Neuronal stem cell (in vitro differentiated cells): ENCODE data around the gene CDK12.

Experiments used
- DNase-seq: peaks from one replicate; pipeline ENCODE4 v3.0.0-alpha.2; 2013; ENCODE audit warnings: low spot score
- H2AFZ ChIP-seq: one replicate; pipeline ENCODE4 v1.6.1; 2013; ENCODE audit warnings: mild to moderate bottlenecking, low read length, inconsistent platforms
- H2AK5ac ChIP-seq: 2 replicates; pipeline ENCODE4 v1.6.1; 2013; ENCODE audit warnings: low read depth, mild to moderate bottlenecking, inconsistent platforms, low read length, moderate library complexity, mixed read lengths
- H2BK120ac ChIP-seq: 2 replicates; pipeline ENCODE4 v1.6.1; 2013; ENCODE audit warnings: low read depth, mild to moderate bottlenecking, inconsistent platforms, low read length, moderate library complexity, mixed read lengths
- H2BK12ac ChIP-seq: one replicate; pipeline ENCODE4 v1.6.1; 2013; ENCODE audit warnings: low read length, inconsistent platforms
- H2BK15ac ChIP-seq: 2 replicates; pipeline ENCODE4 v1.6.1; 2013; ENCODE audit warnings: mild to moderate bottlenecking, low read length, inconsistent platforms, mixed read lengths
- H2BK5ac ChIP-seq: one replicate; pipeline ENCODE4 v1.6.1; 2013; ENCODE audit warnings: inconsistent platforms, mild to moderate bottlenecking, low read length, moderate library complexity
- H3K14ac ChIP-seq: one replicate; pipeline ENCODE4 v1.6.1; 2013; ENCODE audit warnings: low read length, inconsistent platforms
- H3K18ac ChIP-seq: 2 replicates; pipeline ENCODE4 v1.6.1; 2013; ENCODE audit warnings: low read length, inconsistent platforms
- H3K23ac ChIP-seq: 2 replicates; pipeline ENCODE4 v1.6.1; 2013; ENCODE audit warnings: low read depth, mild to moderate bottlenecking, mixed read lengths, low read length, inconsistent platforms; ENCODE audit not compliant: poor library complexity
- H3K27ac ChIP-seq: replicated peaks from 3 replicates; pipeline ENCODE4 v1.5.1; 2013; ENCODE audit warnings: low read length, inconsistent platforms
- H3K27me3 ChIP-seq, 3 experiments: 2 replicates each; pipeline ENCODE4 v1.6.1; 2013; ENCODE audit warnings: low read length in 3 of 3, mild to moderate bottlenecking in 2 of 3, inconsistent platforms in 1 of 3, low read depth in 1 of 3, mixed read lengths in 1 of 3, moderate library complexity in 1 of 3; ENCODE audit not compliant: control insufficient read depth in 3 of 3, insufficient read depth in 3 of 3
- H3K36me3 ChIP-seq, 2 donors: replicated peaks in 1 of 2; 2 replicates each; pipeline ENCODE4 v1.6.1; 2013; ENCODE audit warnings: low read length in 2 of 2; ENCODE audit not compliant: control insufficient read depth in 2 of 2, insufficient read depth in 2 of 2
- H3K4ac ChIP-seq: 2 replicates; pipeline ENCODE4 v1.6.1; 2013; ENCODE audit warnings: inconsistent platforms, mild to moderate bottlenecking, low read length, moderate library complexity
- H3K4me1 ChIP-seq, 2 donors: 1 replicate in 1 of 2; 2 replicates in 1 of 2; pipeline ENCODE4 v1.6.1; 2013; ENCODE audit warnings: low read length in 2 of 2, low read depth in 1 of 2; ENCODE audit not compliant: control insufficient read depth in 2 of 2, insufficient read depth in 1 of 2
- H3K4me2 ChIP-seq: one replicate; pipeline ENCODE4 v1.6.1; 2013; ENCODE audit warnings: mild to moderate bottlenecking, low read length, inconsistent platforms; ENCODE audit not compliant: insufficient read depth, poor library complexity, severe bottlenecking
- H3K4me3 ChIP-seq, 2 donors: 2 replicates each; pipeline ENCODE4 v1.5.1; 2013; ENCODE audit warnings: low read length in 2 of 2, mild to moderate bottlenecking in 2 of 2, inconsistent platforms in 1 of 2, moderate library complexity in 1 of 2
- H3K79me1 ChIP-seq: one replicate; pipeline ENCODE4 v1.6.1; 2013; ENCODE audit warnings: low read depth, mild to moderate bottlenecking, inconsistent platforms, low read length, moderate library complexity
- H3K9ac ChIP-seq: one replicate; pipeline ENCODE4 v1.6.1; 2013; ENCODE audit warnings: mild to moderate bottlenecking, low read depth, low read length, inconsistent platforms; ENCODE audit not compliant: poor library complexity
- H3K9me3 ChIP-seq, 2 donors: replicated peaks in 1 of 2; 2 replicates each; pipeline versions ENCODE3 to v1.6.1; 2013; ENCODE audit warnings: low read length in 2 of 2, mild to moderate bottlenecking in 2 of 2, inconsistent platforms in 1 of 2, low read depth in 1 of 2, mixed read lengths in 1 of 2, moderate library complexity in 1 of 2; ENCODE audit not compliant: control insufficient read depth in 2 of 2, insufficient read depth in 1 of 2
- H4K8ac ChIP-seq: one replicate; pipeline ENCODE4 v1.6.1; 2013; ENCODE audit warnings: low read depth, mild to moderate bottlenecking, inconsistent platforms, low read length, moderate library complexity
- H4K91ac ChIP-seq: one replicate; pipeline ENCODE4 v1.6.1; 2013; ENCODE audit warnings: low read length, low read depth, mild to moderate bottlenecking, inconsistent platforms; ENCODE audit not compliant: poor library complexity
- WGBS, 2 donors: extraction: QIAGEN DNeasy Blood & Tissue Kit; methylation state at CpG; one replicate each; pipeline ENCODE4 v1.1.7; 2013; ENCODE audit warnings: missing lambda C conversion rate in 2 of 2, mixed read lengths in 1 of 2; ENCODE audit not compliant: insufficient read length in 2 of 2, insufficient replicate concordance in 1 of 2; ENCODE audit errors: extremely low coverage in 2 of 2; 5-methylcytosine and 5-hydroxymethylcytosine counted together

Gene CDK12

DNA sequence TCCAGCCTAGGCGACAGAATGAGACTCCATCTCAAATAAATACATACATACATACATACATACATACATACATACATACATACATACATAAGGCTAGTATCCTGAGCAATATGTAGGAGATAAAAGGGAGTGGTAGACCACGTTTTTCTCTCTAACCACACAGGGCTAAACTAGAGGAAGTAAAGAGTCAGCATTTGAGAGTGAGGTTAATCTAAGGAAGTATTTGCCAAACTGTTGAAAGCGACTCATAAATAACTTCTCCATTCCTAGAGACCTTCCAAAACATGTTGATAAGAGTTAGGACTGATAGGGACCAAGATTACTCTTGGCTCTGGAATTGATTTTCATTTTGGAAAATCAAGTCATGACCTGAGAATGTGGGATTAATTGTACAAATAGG is 77.6 kb downstream of the CDK12 start:
- Histone ChIP-seq H2BK5ac (no peak overlapping the region), H3K27ac (no peak overlapping the region), H3K9me3 (no peaks in the 10 kb centered on the region), H3K14ac (no peak overlapping the region), H3K4me1 (no peaks in the 10 kb centered on the region), H4K91ac (no peak overlapping the region), H3K4ac (no peak overlapping the region), H2BK12ac (no peak overlapping the region), H3K4me2 (no peak overlapping the region), H3K23ac (no peak overlapping the region), H2BK15ac (no peak overlapping the region), H3K4me3 (no peak overlapping the region), H2AK5ac (no peak overlapping the region), H2BK120ac (no peak overlapping the region), H3K79me1 (no peaks in the 10 kb centered on the region), H3K27me3 (no peaks in the 10 kb centered on the region), H3K36me3 (peaks cover 0 to 5% of the 10 kb centered on the region in 2 donors), H4K8ac (no peak overlapping the region), H3K18ac (no peak overlapping the region), H2AFZ (no peak overlapping the region), H3K9ac (no peak overlapping the region)
- no CpG with 5 or more reads among the region's 3 CpGs for WGBS, 2 donors
- no peak for DNase-seq

DNA sequence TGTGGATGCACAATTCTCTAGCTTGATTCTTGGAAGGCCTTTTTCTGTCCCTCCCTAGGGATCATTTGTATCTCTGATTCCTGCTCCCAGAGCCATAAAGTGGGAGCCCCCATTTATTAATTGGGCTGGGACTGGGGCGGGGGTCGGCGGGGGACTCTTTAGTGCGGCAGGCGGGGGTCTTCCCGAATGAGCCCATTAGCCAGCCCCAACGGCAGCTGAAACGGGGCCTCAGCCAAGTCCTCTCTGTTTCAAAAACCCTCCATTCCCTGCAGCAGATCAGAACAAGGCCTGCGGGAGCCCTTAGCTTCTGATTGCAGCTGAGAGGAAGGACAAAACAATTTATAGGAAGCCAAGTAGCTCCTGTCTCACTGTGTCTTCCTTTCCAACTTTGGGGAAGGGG is 79.3 kb downstream of the CDK12 start:
- no peak overlapping the region for H3K9ac ChIP-seq
- no CpG with 5 or more reads among the region's 9 CpGs for WGBS, 2 donors
- no peak overlapping the region for H3K4me2 ChIP-seq
- DNase-seq: no peak
- no peaks in the 10 kb centered on the region for H3K4me1 ChIP-seq
- no peaks in the 10 kb centered on the region for H3K79me1 ChIP-seq
- no peak overlapping the region for H2BK15ac ChIP-seq
- no peak overlapping the region for H3K27ac ChIP-seq
- H2BK5ac ChIP-seq: no peak overlapping the region
- H3K23ac ChIP-seq: no peak overlapping the region
- no peak overlapping the region for H3K4ac ChIP-seq
- no peaks in the 10 kb centered on the region for H3K9me3 ChIP-seq
- H3K4me3 ChIP-seq: no peak overlapping the region
- H2AK5ac ChIP-seq: no peak overlapping the region
- H3K27me3 ChIP-seq: no peaks in the 10 kb centered on the region
- no peak overlapping the region for H2BK120ac ChIP-seq
- H2BK12ac ChIP-seq: no peak overlapping the region
- no peak overlapping the region for H2AFZ ChIP-seq
- no peak overlapping the region for H3K14ac ChIP-seq
- H3K18ac ChIP-seq: no peak overlapping the region
- peaks cover 3 to 11% of the 10 kb centered on the region in 2 donors for H3K36me3 ChIP-seq
- H4K8ac ChIP-seq: no peak overlapping the region
- H4K91ac ChIP-seq: no peak overlapping the region

DNA sequence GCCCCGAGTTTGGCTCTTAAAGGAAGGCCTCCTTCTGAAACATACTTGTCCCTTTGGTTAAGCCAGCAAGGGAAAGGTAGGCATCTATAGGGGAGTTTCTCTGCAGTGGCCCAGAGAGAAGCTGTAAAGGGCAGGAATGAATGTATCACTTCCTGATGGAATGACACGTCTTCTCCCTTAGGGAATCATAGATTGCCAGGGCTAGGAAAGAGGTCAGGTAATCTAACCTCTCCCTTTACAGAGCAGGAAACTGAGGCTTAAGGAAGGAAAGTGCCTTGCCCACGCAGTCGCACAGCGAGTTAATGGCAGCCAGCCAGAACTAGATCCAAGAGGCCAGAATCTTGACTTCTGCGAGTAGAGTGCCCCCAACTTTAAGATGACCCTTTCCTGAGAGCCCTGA is 80.4 kb downstream of the CDK12 start:
- no peak overlapping the region for H2BK120ac ChIP-seq
- no peak overlapping the region for H4K91ac ChIP-seq
- H2AFZ ChIP-seq: no peak overlapping the region
- H2AK5ac ChIP-seq: no peak overlapping the region
- H3K36me3 ChIP-seq: peaks cover 5 to 14% of the 10 kb centered on the region in 2 donors
- H3K79me1 ChIP-seq: no peaks in the 10 kb centered on the region
- H3K4ac ChIP-seq: no peak overlapping the region
- no peak overlapping the region for H3K4me2 ChIP-seq
- no peak overlapping the region for H3K14ac ChIP-seq
- H3K18ac ChIP-seq: no peak overlapping the region
- whole genome bisulfite sequencing, 2 donors: no CpG with 5 or more reads among the region's 6 CpGs
- no peaks in the 10 kb centered on the region for H3K4me1 ChIP-seq
- no peak overlapping the region for H2BK15ac ChIP-seq
- H3K9ac ChIP-seq: no peak overlapping the region
- no peak overlapping the region for H2BK5ac ChIP-seq
- no peak for DNase-seq
- H3K27ac ChIP-seq: no peak overlapping the region
- H4K8ac ChIP-seq: no peak overlapping the region
- H3K9me3 ChIP-seq: no peaks in the 10 kb centered on the region
- no peak overlapping the region for H3K23ac ChIP-seq
- H3K27me3 ChIP-seq: no peaks in the 10 kb centered on the region
- no peak overlapping the region for H2BK12ac ChIP-seq
- H3K4me3 ChIP-seq: no peak overlapping the region

DNA sequence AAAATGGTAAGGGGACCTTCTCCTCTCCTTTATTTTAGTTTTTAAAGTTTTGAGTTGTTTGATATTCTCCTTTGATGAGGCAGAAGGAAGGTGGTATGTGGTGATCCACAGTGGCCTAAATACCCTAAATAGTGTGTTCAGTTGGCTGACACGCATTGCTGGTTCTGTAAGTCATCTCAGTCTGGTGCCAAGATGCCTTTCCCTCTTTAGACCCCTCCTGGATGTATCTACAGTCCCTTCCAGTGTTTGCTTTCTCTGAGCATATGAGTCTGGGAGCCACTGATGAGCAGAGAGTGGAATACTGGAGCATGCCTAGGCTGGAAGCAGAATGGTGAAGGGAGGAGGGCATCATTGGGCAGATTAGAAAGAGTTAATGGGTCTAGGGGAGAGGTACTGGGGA is 81.9 kb downstream of the CDK12 start:
- H3K36me3 ChIP-seq: peaks cover 8 to 24% of the 10 kb centered on the region in 2 donors
- H3K18ac ChIP-seq: no peak overlapping the region
- no peak overlapping the region for H2AK5ac ChIP-seq
- no CpG with 5 or more reads among the region's 1 CpG for WGBS, 2 donors
- H4K8ac ChIP-seq: no peak overlapping the region
- DNase-seq: no peak
- H3K4me2 ChIP-seq: no peak overlapping the region
- H3K23ac ChIP-seq: no peak overlapping the region
- no peak overlapping the region for H2BK15ac ChIP-seq
- no peak overlapping the region for H3K27ac ChIP-seq
- H2BK5ac ChIP-seq: no peak overlapping the region
- H3K4ac ChIP-seq: no peak overlapping the region
- no peaks in the 10 kb centered on the region for H3K4me1 ChIP-seq
- no peak overlapping the region for H3K14ac ChIP-seq
- no peak overlapping the region for H4K91ac ChIP-seq
- H2BK120ac ChIP-seq: no peak overlapping the region
- no peak overlapping the region for H2AFZ ChIP-seq
- no peak overlapping the region for H2BK12ac ChIP-seq
- H3K27me3 ChIP-seq: no peaks in the 10 kb centered on the region
- H3K4me3 ChIP-seq: no peak overlapping the region
- H3K79me1 ChIP-seq: no peaks in the 10 kb centered on the region
- H3K9ac ChIP-seq: no peak overlapping the region
- no peaks in the 10 kb centered on the region for H3K9me3 ChIP-seq
